SKM-1 (cell line): ENCODE measurements around the gene INPP5K.
A peak's percentile ranks its signal among the peaks of the same experiment; 100 is the strongest.
"Not testable (repeated sequence)": the region's sequence is repeated elsewhere in the genome, so short reads cannot be mapped to it uniquely, and the experiment has no call there.

Experiments used
- DNase-seq: peaks from one replicate; lab custom pipeline; 2025; ENCODE audit not compliant: unreplicated experiment; lab: John Stamatoyannopoulos, UW

The INPP5K gene

GRCh38 chr17:1516388-1517161 lies at the start of gene INPP5K:
INPP5K (minus strand) TSS chr17:1516612; CDS start chr17:1516499, 113 bp downstream.
- DNase-seq = peak; percentile 76

DNA sequence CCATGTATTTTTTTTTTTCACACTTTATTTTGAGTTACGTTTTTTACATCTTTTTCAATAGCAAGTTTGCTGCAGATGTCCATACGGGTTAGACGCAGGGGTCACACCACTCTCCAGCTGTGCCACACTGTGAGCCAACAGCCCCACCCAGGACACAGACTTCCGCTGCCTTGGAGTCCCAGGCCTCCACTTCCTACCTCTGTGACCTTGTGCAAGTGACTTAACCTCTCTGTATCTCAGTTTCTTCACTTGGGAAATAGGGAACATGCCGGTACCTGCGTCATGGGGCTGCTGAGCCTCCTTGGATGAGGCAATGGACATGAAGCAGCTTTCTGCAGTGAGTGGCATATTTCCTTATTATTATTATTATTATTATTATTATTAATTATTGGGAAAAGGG lies 49.5 kb upstream of the INPP5K start:
- no peak for DNase-seq

GRCh38 chr17:1563786-1564613 lies 47.6 kb upstream of the INPP5K start:
- DNase-seq = no peak

- DNase-seq = not testable (repeated sequence)
Measured at GRCh38 chr17:1563471-1563785, 47.0 kb upstream of the INPP5K start.

- DNase-seq = no peak
Measured at GRCh38 chr17:1562176-1562643, 45.8 kb upstream of the INPP5K start.

DNA sequence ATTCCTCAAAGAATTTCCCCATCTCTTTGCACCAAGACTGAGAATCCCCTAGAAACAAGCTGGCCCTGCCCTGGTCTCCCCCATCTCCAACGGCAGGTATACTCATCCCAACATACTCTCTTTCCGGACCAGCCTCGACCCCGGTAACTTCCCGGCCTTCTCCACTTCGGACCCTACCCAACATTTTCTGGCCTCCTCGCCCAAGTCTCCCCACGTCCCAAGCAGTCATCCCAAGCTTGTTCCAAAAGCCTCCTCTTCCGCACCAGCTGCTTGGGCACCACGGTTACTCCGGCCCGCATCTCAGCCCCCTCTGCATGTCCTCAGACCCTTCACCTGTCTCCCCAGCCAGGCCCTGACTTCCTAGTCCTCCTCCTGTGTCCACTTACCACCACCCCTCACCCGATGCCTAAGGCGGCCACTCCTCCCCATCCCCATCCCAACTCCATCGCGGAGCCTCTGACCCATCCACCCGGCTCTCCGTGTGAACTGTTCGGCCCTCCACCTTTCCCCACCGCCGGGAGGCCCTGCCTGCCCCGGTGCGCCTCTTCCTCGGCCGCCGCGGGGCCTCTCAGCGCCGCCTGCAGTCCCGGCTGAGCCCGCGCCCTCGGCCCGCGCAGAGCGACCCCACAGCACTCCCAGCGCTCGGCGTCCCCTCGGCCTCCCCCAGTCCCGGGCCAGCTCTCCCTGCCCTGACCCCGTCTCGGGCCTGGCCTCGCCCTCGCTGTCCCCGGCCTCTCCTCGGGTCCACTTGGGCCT lies 45.2 kb upstream of the INPP5K start:
- DNase-seq = no peak

GRCh38 chr17:1560858-1561355 lies 44.5 kb upstream of the INPP5K start:
- DNase-seq = no peak

DNA sequence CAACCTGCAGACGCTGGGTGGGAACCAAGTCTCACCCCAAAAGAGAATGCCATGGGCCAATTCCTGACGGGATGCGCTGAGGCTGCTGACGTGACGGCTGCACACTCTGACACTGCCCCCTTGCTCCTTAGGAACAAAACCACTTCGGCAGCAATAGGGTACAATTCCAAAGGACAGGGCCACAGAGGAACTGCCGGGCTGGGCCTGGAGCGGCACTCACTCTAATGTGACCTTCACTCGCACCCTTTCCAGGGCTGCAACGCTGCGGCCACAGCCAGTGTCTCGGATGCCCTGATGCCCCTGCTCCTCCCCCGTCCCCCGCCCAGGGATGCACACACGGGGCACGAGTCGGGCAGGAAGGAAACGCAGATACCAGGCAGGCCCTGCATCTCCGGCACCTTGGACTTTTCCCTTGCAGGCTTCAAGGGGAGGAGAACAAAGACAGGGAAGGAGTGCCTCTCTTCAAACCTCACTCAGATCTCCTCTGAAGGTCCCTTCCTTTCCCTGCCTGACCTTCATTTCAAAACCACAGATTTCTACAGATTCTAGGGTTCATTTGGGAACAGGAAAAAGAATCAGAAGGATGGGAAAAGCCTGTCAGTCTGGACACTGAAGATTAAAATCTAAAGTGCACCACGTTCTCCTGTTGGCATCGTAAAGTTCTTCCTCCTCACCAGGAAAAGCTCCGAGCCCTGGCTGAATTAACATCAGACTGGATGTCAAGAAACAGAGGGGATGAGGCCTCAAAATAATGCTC lies 43.9 kb upstream of the INPP5K start:
- no peak for DNase-seq

GRCh38 chr17:1559047-1560043 lies 42.9 kb upstream of the INPP5K start:
- no peak for DNase-seq

DNA sequence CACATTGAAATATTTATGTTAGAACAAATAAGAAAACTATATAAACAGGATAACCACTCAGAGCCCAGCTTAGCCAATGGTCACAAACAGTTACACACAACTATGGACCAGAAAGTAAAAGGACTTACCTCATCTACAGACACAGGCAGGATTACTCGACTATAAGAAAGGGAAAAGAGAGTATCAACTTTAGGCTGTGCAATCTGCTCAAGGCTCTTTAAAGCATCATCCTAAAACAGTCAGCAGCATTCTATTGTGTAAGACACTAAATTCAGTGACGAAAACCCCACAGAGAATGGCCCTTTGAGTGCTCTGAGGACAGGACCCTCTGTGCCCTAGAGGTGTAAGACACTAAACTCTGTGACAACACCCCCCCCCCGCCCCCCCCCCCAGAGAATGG lies 42.0 kb upstream of the INPP5K start:
- DNase-seq = no peak

GRCh38 chr17:1557355-1558095 lies 41.1 kb upstream of the INPP5K start:
- no peak for DNase-seq

GRCh38 chr17:1555651-1556471 lies 39.4 kb upstream of the INPP5K start:
- DNase-seq = peak; percentile 69

GRCh38 chr17:1554751-1555540 lies 38.5 kb upstream of the INPP5K start:
- DNase-seq = no peak

- DNase-seq = no peak
Measured at GRCh38 chr17:1553354-1554266, 37.2 kb upstream of the INPP5K start.

GRCh38 chr17:1552932-1553331 lies 36.5 kb upstream of the INPP5K start:
- no peak for DNase-seq

GRCh38 chr17:1551741-1552140 lies 35.3 kb upstream of the INPP5K start:
- DNase-seq = no peak
